Small intestine (tissue), 7 donors: Measurements from ENCODE around the gene C1QL1. TPM values are rescaled to one million over a fixed set of nuclear protein-coding genes. Genes with fewer than 3 reads are reported as not detected.

Experiments
- DNase-seq, 2 donors: peaks; one replicate each; pipeline versions ENCODE4 v3.0.0 to v3.0.0-alpha.2; 2013
- FAIRE-seq: peaks from 2 replicates; lab custom pipeline; 2012; peaks lifted over from hg19 to GRCh38; lab: Jason Lieb, UNC
- H3K27ac ChIP-seq, 3 donors: one replicate each; pipeline ENCODE4 v1.5.1; 2013; ENCODE audit warnings: low read length in 2 of 3, mild to moderate bottlenecking in 2 of 3, control low read depth in 1 of 3, inconsistent platforms in 1 of 3, low read depth in 1 of 3, moderate library complexity in 1 of 3
- H3K27me3 ChIP-seq, 3 donors: one replicate each; pipeline ENCODE4 v1.6.1; 2013; ENCODE audit warnings: low read length in 3 of 3, inconsistent platforms in 1 of 3; ENCODE audit not compliant: control insufficient read depth in 3 of 3, insufficient read depth in 3 of 3
- H3K36me3 ChIP-seq, 3 donors: one replicate each; pipeline ENCODE4 v1.6.1; 2013; ENCODE audit warnings: low read length in 3 of 3, inconsistent platforms in 1 of 3, low read depth in 1 of 3, mild to moderate bottlenecking in 1 of 3, moderate library complexity in 1 of 3; ENCODE audit not compliant: control insufficient read depth in 3 of 3, insufficient read depth in 2 of 3
- H3K4me1 ChIP-seq, 3 donors: one replicate each; pipeline ENCODE4 v1.6.1; 2013; ENCODE audit warnings: low read length in 2 of 3, inconsistent platforms in 1 of 3, low read depth in 1 of 3, mild to moderate bottlenecking in 1 of 3, moderate library complexity in 1 of 3; ENCODE audit not compliant: control insufficient read depth in 3 of 3, insufficient read depth in 2 of 3
- H3K4me3 ChIP-seq, 3 donors: one replicate each; pipeline ENCODE4 v1.5.1; 2013; ENCODE audit warnings: low read length in 3 of 3, control low read depth in 1 of 3, inconsistent platforms in 1 of 3, low read depth in 1 of 3, mild to moderate bottlenecking in 1 of 3, moderate library complexity in 1 of 3
- H3K9me3 ChIP-seq, 2 donors: one replicate each; pipeline ENCODE4 v1.6.1; 2013; ENCODE audit warnings: low read depth in 1 of 2, low read length in 1 of 2; ENCODE audit not compliant: control insufficient read depth in 2 of 2, insufficient read depth in 1 of 2
- WGBS, 3 donors: extraction: QIAGEN DNeasy Blood & Tissue Kit; methylation state at CpG; one replicate each; pipeline ENCODE4 v1.1.7; 2013; 5-methylcytosine and 5-hydroxymethylcytosine counted together
- polyA plus RNA-seq, 4 donors: library from polyadenylated mRNA; stranded (reverse) in 3 of 4; unstranded in 1 of 4; fragments of 200-250 nt in 3 of 4; fragments of 120-200 nt in 1 of 4; gene quantifications; one replicate each; pipeline versions ENCODE4 v1.2.1 to v1.2.3, GENCODE V29; 2013
- donor health status: healthy with polysubstance abuse.
- donor health status: control.
- donor health status: control.
- donor health status: Bipolar disorder and iron deficiency.
- donor health status: healthy.

The C1QL1 gene
- polyA plus RNA-seq, 4 donors, result 1.3 to 5.4 (median 2.6) TPM; not detected in 1

- FAIRE-seq (no peak), DNase-seq (no peak)
- H3K9me3 ChIP-seq, result no peaks in the 10 kb centered on the region
- no peak overlapping the region for H3K27ac ChIP-seq
- H3K27me3 ChIP-seq, result peaks cover 0 to 2% (median 0%) of the 10 kb centered on the region in 3 donors
- peaks cover 0 to 58% (median 0%) of the 10 kb centered on the region in 3 donors for H3K36me3 ChIP-seq
- 87 to 96% (median 92%) methylated on average over 3 of the region's 3 CpGs for WGBS, 3 donors
- H3K4me3 ChIP-seq, result no peak overlapping the region
- H3K4me1 ChIP-seq, result no peaks in the 10 kb centered on the region
Measured at GRCh38 chr17:44927696-44928095, 40.4 kb downstream of the C1QL1 start.

DNA sequence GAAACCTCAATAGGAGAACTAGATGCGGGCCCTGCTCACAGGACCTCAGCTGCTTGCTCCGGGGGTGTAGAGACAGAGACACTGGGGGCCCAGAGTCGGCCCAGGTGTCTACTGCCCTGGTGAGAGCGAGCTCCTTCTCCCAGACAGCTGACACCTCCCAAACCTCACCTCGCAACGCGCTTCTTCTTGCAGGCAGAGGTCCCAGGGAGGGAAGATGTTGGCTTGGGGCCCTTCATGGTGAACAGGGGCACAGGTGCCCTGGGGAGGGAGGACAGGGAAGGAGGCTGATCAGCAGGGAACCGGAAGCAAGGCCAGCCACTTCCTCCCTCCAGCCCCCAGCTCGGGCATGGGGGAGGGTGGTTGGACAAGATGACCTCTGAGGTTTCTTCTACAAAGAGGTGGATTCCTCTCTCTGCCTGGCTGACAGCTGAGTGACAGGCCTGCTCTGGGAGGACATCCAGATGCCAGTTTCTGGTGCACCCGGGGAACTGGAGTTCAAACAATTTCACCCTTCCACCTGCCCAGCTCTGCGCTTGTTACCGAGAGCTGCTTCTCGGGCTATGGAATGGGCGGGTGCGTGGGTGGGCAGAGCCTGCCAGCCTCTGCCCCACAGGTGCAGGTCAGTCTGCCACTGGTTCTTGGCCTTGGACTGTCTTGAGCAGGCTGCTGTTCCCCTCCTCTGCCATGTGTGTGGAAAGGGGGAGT lies 41.1 kb downstream of the C1QL1 start:
- H3K27me3 ChIP-seq, result peaks cover 0 to 7% (median 0%) of the 10 kb centered on the region in 3 donors
- no peaks in the 10 kb centered on the region for H3K4me1 ChIP-seq
- H3K36me3 ChIP-seq, result peaks cover 0 to 52% (median 0%) of the 10 kb centered on the region in 3 donors
- WGBS, 3 donors, result 92 to 93% (median 93%) methylated on average over 15 of the region's 15 CpGs
- H3K4me3 ChIP-seq, result no peak overlapping the region
- DNase-seq (no peak), FAIRE-seq (no peak)
- no peaks in the 10 kb centered on the region for H3K9me3 ChIP-seq
- no peak overlapping the region for H3K27ac ChIP-seq

GRCh38 chr17:44925731-44926697 lies 42.1 kb downstream of the C1QL1 start:
- FAIRE-seq, result no peak
- Histone ChIP-seq H3K4me3 (no peak overlapping the region), H3K9me3 (no peaks in the 10 kb centered on the region), H3K4me1 (no peaks in the 10 kb centered on the region), H3K27ac (no peak overlapping the region), H3K27me3 (peaks cover 0 to 15% (median 0%) of the 10 kb centered on the region in 3 donors), H3K36me3 (peaks cover 0 to 44% (median 0%) of the 10 kb centered on the region in 3 donors)
- 96 to 97% (median 96%) methylated on average over 18 of the region's 18 CpGs for WGBS, 3 donors
- no peak for DNase-seq

GRCh38 chr17:44924107-44924544 lies 44.0 kb downstream of the C1QL1 start:
- no peak for FAIRE-seq
- DNase-seq, result no peak
- Histone ChIP-seq H3K27me3 (peaks cover 0 to 25% (median 0%) of the 10 kb centered on the region in 3 donors), H3K9me3 (no peaks in the 10 kb centered on the region), H3K27ac (no peak overlapping the region), H3K4me3 (no peak overlapping the region), H3K36me3 (peaks cover 0 to 33% (median 0%) of the 10 kb centered on the region in 3 donors), H3K4me1 (no peaks in the 10 kb centered on the region)
- WGBS, 3 donors, result 52 to 77% (median 59%) methylated on average over 9 of the region's 9 CpGs

- WGBS, 3 donors, result 75 to 80% (median 79%) methylated on average over 18 to 19 of the region's 19 CpGs
- Histone ChIP-seq H3K4me1 (no peaks in the 10 kb centered on the region), H3K4me3 (no peak overlapping the region), H3K27me3 (peaks cover 0 to 25% (median 0%) of the 10 kb centered on the region in 3 donors), H3K9me3 (no peaks in the 10 kb centered on the region), H3K27ac (no peak overlapping the region), H3K36me3 (peaks cover 0 to 21% (median 0%) of the 10 kb centered on the region in 3 donors)
- no peak for DNase-seq
- FAIRE-seq, result no peak
Measured at GRCh38 chr17:44922746-44923470, 45.2 kb downstream of the C1QL1 start.

GRCh38 chr17:44922136-44922535 lies 46.0 kb downstream of the C1QL1 start:
- no peaks in the 10 kb centered on the region for H3K4me1 ChIP-seq
- FAIRE-seq (no peak), DNase-seq (no peak)
- H3K27me3 ChIP-seq, result peaks cover 0 to 25% (median 0%) of the 10 kb centered on the region in 3 donors
- 78 to 89% (median 86%) methylated on average over 6 of the region's 6 CpGs for WGBS, 3 donors
- no peaks in the 10 kb centered on the region for H3K9me3 ChIP-seq
- H3K27ac ChIP-seq, result no peak overlapping the region
- peaks cover 0 to 13% (median 0%) of the 10 kb centered on the region in 3 donors for H3K36me3 ChIP-seq
- no peak overlapping the region for H3K4me3 ChIP-seq

GRCh38 chr17:44921122-44921882 lies 46.8 kb downstream of the C1QL1 start:
- Histone ChIP-seq H3K27ac (no peak overlapping the region), H3K36me3 (peaks cover 0 to 5% (median 0%) of the 10 kb centered on the region in 3 donors), H3K9me3 (no peaks in the 10 kb centered on the region), H3K27me3 (peaks cover 0 to 25% (median 0%) of the 10 kb centered on the region in 3 donors), H3K4me1 (no peaks in the 10 kb centered on the region), H3K4me3 (no peak overlapping the region)
- FAIRE-seq, result no peak
- WGBS, 3 donors, result 61 to 70% (median 67%) methylated on average over 11 of the region's 11 CpGs
- DNase-seq, result no peak
